Activated CD8-positive, alpha-beta memory T cell treated with anti-CD3 and anti-CD28 coated beads for 1 hour (primary cell): Measurements from ENCODE around the gene PPP3R2.

ENCODE experiments used
- DNase-seq, 2 donors: peaks; one replicate each; pipeline ENCODE4 v3.0.0-alpha.2; 2020; ENCODE audit warnings: low read depth in 1 of 2; ENCODE audit errors: extremely low read depth in 1 of 2

Gene PPP3R2

GRCh38 chr9:101594796-101595195 lies at the start of gene PPP3R2:
PPP3R2 (minus strand) TSS chr9:101594969; CDS start chr9:101594921, 48 bp downstream.
- no peak for DNase-seq

GRCh38 chr9:101639785-101640665 lies 45.3 kb upstream of the PPP3R2 start:
- no peak for DNase-seq

- no peak for DNase-seq
These were observed 44.5 kb upstream of the PPP3R2 start for GRCh38 chr9:101639311-101639710.

GRCh38 chr9:101636247-101636646 lies 41.5 kb upstream of the PPP3R2 start:
- DNase-seq, result no peak

GRCh38 chr9:101635473-101635872 lies 40.7 kb upstream of the PPP3R2 start:
- DNase-seq, result no peak

GRCh38 chr9:101634741-101635409 lies 40.1 kb upstream of the PPP3R2 start:
- DNase-seq, result no peak

GRCh38 chr9:101632611-101633010 lies 37.8 kb upstream of the PPP3R2 start:
- no peak for DNase-seq

GRCh38 chr9:101631892-101632291 lies 37.1 kb upstream of the PPP3R2 start:
- DNase-seq, result no peak

GRCh38 chr9:101629636-101630035 lies 34.9 kb upstream of the PPP3R2 start:
- no peak for DNase-seq

- no peak for DNase-seq
These were observed 33.4 kb upstream of the PPP3R2 start for GRCh38 chr9:101628173-101628572.

- DNase-seq, result no peak
These were observed 31.5 kb upstream of the PPP3R2 start for GRCh38 chr9:101626295-101626694.

GRCh38 chr9:101625876-101626275 lies 31.1 kb upstream of the PPP3R2 start:
- no peak for DNase-seq

- DNase-seq, result no peak
These were observed 25.7 kb upstream of the PPP3R2 start for GRCh38 chr9:101620452-101620851.

GRCh38 chr9:101618698-101619097 lies 23.9 kb upstream of the PPP3R2 start:
- DNase-seq, result no peak

- DNase-seq, result no peak
These were observed 10.8 kb upstream of the PPP3R2 start for GRCh38 chr9:101605547-101605946.

- no peak for DNase-seq
These were observed 9.5 kb upstream of the PPP3R2 start for GRCh38 chr9:101604296-101604695.

GRCh38 chr9:101601904-101602765 lies 7.4 kb upstream of the PPP3R2 start:
- no peak for DNase-seq

GRCh38 chr9:101593345-101593744 lies 1.4 kb downstream of the PPP3R2 start:
- no peak for DNase-seq

GRCh38 chr9:101592788-101593187 lies 2.0 kb downstream of the PPP3R2 start:
- DNase-seq, result no peak

GRCh38 chr9:101591787-101592446 lies 2.9 kb downstream of the PPP3R2 start:
- no peak for DNase-seq

GRCh38 chr9:101590901-101591300 lies 3.9 kb downstream of the PPP3R2 start:
- DNase-seq, result no peak
